ENCODE results near the gene ADSS1. TPM values are rescaled to one million over a fixed set of nuclear protein-coding genes. Genes with fewer than 3 reads are reported as not detected.

Gene ADSS1
- total RNA-seq, 1 experiment from 2014 or later, result 3.2 TPM

DNA sequence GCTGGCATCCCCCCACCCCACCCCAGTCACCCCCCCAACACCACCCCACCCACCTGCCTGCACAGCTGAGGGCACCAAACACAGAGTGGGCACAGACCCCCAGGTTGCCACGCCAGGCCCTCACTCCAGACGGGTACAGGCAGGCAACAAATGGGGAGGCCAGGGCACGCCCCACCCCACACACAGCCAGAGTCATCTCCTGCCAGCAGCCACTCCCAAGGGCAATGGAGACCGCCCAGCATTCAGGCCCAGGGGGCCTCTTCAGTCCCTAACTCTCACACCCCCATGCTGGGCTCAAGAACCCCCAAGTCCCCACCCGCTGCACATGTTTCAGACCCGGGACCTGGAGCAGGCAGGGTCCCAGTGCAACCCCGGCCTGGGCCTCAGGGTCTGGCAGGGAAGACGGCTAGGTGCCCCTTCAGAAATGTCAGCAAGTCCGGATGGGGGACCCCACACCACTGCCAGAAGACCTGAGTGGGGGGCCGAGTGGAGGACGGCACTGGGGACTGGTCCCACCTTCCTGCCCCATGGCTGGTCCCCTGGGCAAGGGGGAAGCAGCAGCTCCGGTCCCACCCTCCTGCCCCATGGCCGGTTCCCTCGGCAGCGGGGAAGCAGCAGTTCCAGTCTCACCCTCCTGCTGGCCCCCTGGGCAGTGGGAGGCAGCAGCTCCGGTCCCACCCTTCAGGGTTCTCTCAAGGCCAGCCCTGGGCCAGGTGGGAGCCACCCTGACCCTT lies 59.6 kb downstream of the ADSS1 start:
- BruUV-seq (replicated peaks), result no TSS peak

DNA sequence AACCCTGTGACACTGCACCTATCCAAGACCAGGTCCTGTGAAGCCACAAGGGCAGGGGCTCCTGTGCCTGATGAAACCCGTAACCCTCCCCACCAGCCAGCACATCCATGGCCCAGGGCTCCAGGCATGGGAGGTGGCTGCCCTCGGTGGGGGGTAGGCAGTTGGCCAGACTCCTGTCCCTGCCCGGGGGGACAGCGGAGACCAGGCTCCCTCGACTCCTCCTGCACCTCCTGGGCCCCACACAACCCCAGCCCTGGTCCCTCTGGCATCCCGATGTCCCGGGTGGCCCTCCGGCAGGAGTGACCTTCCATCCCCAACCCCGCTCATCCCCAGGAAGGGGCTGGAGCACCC lies 60.2 kb downstream of the ADSS1 start:
- intact Hi-C loops (cut with micrococcal nuclease; ENCODE audit: unreplicated experiment), result no loop called here
- Histone ChIP-seq H3K9me3 (no peaks in the 10 kb centered on the region), H3K4me1 (no peaks in the 10 kb centered on the region), H3K4me3 (ENCODE audit: low read depth, low read length) (no peak overlapping the region), H3K36me3 (ENCODE audit: control insufficient read depth, insufficient read depth, low read length) (no peaks in the 10 kb centered on the region; the same call in 1 of the 2 replicates), H3K27me3 (replicated peaks; ENCODE audit: control insufficient read depth, insufficient read depth, low read length) (no peaks in the 10 kb centered on the region)
- ChIA-PET CTCF (no interaction called here), POLR2A (no interaction called here)
- Mint-ChIP-seq H3K4me3 (ENCODE audit: unreplicated experiment) (no peak overlapping the region), H3K4me1 (ENCODE audit: low read depth, unreplicated experiment) (no peaks in the 10 kb centered on the region), H3K27ac (ENCODE audit: unreplicated experiment) (no peak overlapping the region), H3K36me3 (ENCODE audit: insufficient read depth, unreplicated experiment) (peaks cover 6% of the 10 kb centered on the region), H3K27me3 (ENCODE audit: insufficient read depth, unreplicated experiment) (no peaks in the 10 kb centered on the region), H3K9me3 (ENCODE audit: unreplicated experiment) (no peaks in the 10 kb centered on the region)
- DNase-seq, result no peak
- TF ChIP-seq, protein P1, sequence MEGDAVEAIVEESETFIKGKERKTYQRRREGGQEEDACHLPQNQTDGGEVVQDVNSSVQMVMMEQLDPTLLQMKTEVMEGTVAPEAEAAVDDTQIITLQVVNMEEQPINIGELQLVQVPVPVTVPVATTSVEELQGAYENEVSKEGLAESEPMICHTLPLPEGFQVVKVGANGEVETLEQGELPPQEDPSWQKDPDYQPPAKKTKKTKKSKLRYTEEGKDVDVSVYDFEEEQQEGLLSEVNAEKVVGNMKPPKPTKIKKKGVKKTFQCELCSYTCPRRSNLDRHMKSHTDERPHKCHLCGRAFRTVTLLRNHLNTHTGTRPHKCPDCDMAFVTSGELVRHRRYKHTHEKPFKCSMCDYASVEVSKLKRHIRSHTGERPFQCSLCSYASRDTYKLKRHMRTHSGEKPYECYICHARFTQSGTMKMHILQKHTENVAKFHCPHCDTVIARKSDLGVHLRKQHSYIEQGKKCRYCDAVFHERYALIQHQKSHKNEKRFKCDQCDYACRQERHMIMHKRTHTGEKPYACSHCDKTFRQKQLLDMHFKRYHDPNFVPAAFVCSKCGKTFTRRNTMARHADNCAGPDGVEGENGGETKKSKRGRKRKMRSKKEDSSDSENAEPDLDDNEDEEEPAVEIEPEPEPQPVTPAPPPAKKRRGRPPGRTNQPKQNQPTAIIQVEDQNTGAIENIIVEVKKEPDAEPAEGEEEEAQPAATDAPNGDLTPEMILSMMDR (IDR thresholded peaks at IDR 0.05; ENCODE audit: insufficient read depth in 1 of 2, low read depth in 1 of 2, low read length in 1 of 2, severe bottlenecking in 1 of 2, unreplicated experiment in 1 of 2), result no peak
- no TSS peak for BruUV-seq (replicated peaks)

More for the DNA sequence above, 59.6 kb downstream of the ADSS1 start:
- Mint-ChIP-seq H3K27me3 (ENCODE audit: insufficient read depth, unreplicated experiment) (no peaks in the 10 kb centered on the region), H3K36me3 (ENCODE audit: insufficient read depth, unreplicated experiment) (peaks cover 6% of the 10 kb centered on the region), H3K4me1 (ENCODE audit: low read depth, unreplicated experiment) (no peaks in the 10 kb centered on the region), H3K27ac (ENCODE audit: unreplicated experiment) (no peak overlapping the region), H3K4me3 (ENCODE audit: unreplicated experiment) (no peak overlapping the region), H3K9me3 (ENCODE audit: unreplicated experiment) (no peaks in the 10 kb centered on the region)
- no peak for DNase-seq
- TF ChIP-seq, protein P1 (IDR thresholded peaks at IDR 0.05; ENCODE audit: insufficient read depth in 1 of 2, low read depth in 1 of 2, low read length in 1 of 2, severe bottlenecking in 1 of 2, unreplicated experiment in 1 of 2), result no peak
- POLR2A ChIA-PET, result no interaction called here
- Histone ChIP-seq H3K36me3 (ENCODE audit: control insufficient read depth, insufficient read depth, low read length) (no peaks in the 10 kb centered on the region; the same call in 1 of the 2 replicates), H3K9me3 (no peaks in the 10 kb centered on the region), H3K4me1 (no peaks in the 10 kb centered on the region), H3K27me3 (replicated peaks; ENCODE audit: control insufficient read depth, insufficient read depth, low read length) (no peaks in the 10 kb centered on the region), H3K4me3 (ENCODE audit: low read depth, low read length) (no peak overlapping the region)
- intact Hi-C loops (cut with micrococcal nuclease; ENCODE audit: unreplicated experiment), result no loop called here
- CTCF ChIA-PET, result no interaction called here

GRCh38 chr14:104784846-104785707 lies 61.0 kb downstream of the ADSS1 start:
- H3K4me1 ChIP-seq, result no peaks in the 10 kb centered on the region
- TF ChIP-seq, protein P1 (IDR thresholded peaks at IDR 0.05; ENCODE audit: insufficient read depth in 1 of 2, low read depth in 1 of 2, low read length in 1 of 2, severe bottlenecking in 1 of 2, unreplicated experiment in 1 of 2), result no peak
- H3K9me3 ChIP-seq, result no peaks in the 10 kb centered on the region
- intact Hi-C loops (cut with micrococcal nuclease; ENCODE audit: unreplicated experiment), result no loop called here
- ChIA-PET POLR2A (no interaction called here), CTCF (interaction anchor here (0.6 kb wide), 1 partner anchor 359 kb away, joined by 9 read pairs; no protein-coding TSS in a partner anchor)
- no TSS peak for BruUV-seq (replicated peaks)
- Mint-ChIP-seq H3K4me1 (ENCODE audit: low read depth, unreplicated experiment) (no peaks in the 10 kb centered on the region), H3K27ac (ENCODE audit: unreplicated experiment) (no peak overlapping the region), H3K4me3 (ENCODE audit: unreplicated experiment) (no peak overlapping the region), H3K36me3 (ENCODE audit: insufficient read depth, unreplicated experiment) (peaks cover 6% of the 10 kb centered on the region), H3K9me3 (ENCODE audit: unreplicated experiment) (no peaks in the 10 kb centered on the region), H3K27me3 (ENCODE audit: insufficient read depth, unreplicated experiment) (no peaks in the 10 kb centered on the region)
- no peak overlapping the region for H3K4me3 ChIP-seq (ENCODE audit: low read depth, low read length)
- H3K27me3 ChIP-seq (replicated peaks; ENCODE audit: control insufficient read depth, insufficient read depth, low read length), result no peaks in the 10 kb centered on the region
- no peaks in the 10 kb centered on the region for H3K36me3 ChIP-seq (ENCODE audit: control insufficient read depth, insufficient read depth, low read length)
- no peak for DNase-seq
